Nephron progenitor cell (in vitro differentiated cells): ENCODE results near the gene MBD3L2.

Experiments
- DNase-seq: peaks from one replicate; pipeline ENCODE4 v3.0.0; 2021
- H3K27ac Mint-ChIP-seq: 2 replicates; pipeline ENCODE4 v1.8.0; 2021; ENCODE audit warnings: mild to moderate bottlenecking, moderate library complexity, mixed read lengths
- H3K27me3 Mint-ChIP-seq: 2 replicates; pipeline ENCODE4 v1.8.0; 2021; ENCODE audit warnings: mild to moderate bottlenecking, low read depth, mixed read lengths; ENCODE audit not compliant: poor library complexity
- H3K36me3 Mint-ChIP-seq: 2 replicates; pipeline ENCODE4 v1.8.0; 2021; ENCODE audit warnings: low read depth, mixed read lengths
- H3K4me1 Mint-ChIP-seq: 2 replicates; pipeline ENCODE4 v1.8.0; 2021; ENCODE audit warnings: mixed read lengths
- H3K4me3 Mint-ChIP-seq: 2 replicates; pipeline ENCODE4 v1.8.0; 2021; ENCODE audit warnings: mild to moderate bottlenecking, moderate library complexity, mixed read lengths
- H3K9me3 Mint-ChIP-seq: 2 replicates; pipeline ENCODE4 v1.8.0; 2021; ENCODE audit warnings: mild to moderate bottlenecking, moderate library complexity, mixed read lengths
- CTCF ChIP-seq: fragments of 200-600 bp; sonication (generic); IDR thresholded peaks from 2 replicates; pipeline ENCODE4 v1.5.0; 2021; ENCODE audit warnings: antibody characterized with exemption

The MBD3L2 gene

DNA sequence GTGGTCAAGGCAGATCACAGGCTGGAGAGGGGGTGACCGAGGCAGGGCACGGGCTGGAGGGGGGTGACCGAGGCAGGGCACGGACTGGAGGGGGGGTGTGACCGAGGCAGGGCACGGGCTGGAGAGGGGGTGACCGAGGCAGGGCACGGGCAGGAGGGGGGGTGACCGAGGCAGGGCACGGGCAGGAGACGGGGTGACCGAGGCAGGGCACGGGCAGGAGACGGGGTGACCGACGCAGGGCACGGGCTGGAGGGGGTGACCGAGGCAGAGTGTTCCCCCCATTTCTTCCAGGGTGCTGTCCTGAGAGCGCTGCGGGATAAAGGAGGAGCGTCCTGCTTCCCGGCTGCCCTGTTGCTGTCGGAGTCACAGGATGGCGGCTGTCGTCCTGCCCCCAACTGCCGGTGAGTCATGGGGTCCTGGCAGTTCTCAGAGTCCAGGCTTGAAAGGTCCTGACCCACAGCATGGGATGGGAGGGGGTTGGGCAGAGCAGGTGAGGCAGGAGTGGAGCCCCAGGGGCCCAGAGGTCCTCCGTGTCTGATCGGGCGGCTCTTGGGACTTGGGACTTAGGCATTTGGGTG lies 25.7 kb downstream of the MBD3L2 start:
- no peak for DNase-seq
- no peak overlapping the region for H3K27ac Mint-ChIP-seq
- peaks cover 8% of the 10 kb centered on the region for H3K27me3 Mint-ChIP-seq
- peaks cover 10% of the 10 kb centered on the region for H3K4me1 Mint-ChIP-seq
- peaks cover 72% of the 10 kb centered on the region for H3K9me3 Mint-ChIP-seq
- H3K4me3 Mint-ChIP-seq, result no peak overlapping the region
- TF ChIP-seq CTCF, result no peak
- peaks cover 93% of the 10 kb centered on the region for H3K36me3 Mint-ChIP-seq

DNA sequence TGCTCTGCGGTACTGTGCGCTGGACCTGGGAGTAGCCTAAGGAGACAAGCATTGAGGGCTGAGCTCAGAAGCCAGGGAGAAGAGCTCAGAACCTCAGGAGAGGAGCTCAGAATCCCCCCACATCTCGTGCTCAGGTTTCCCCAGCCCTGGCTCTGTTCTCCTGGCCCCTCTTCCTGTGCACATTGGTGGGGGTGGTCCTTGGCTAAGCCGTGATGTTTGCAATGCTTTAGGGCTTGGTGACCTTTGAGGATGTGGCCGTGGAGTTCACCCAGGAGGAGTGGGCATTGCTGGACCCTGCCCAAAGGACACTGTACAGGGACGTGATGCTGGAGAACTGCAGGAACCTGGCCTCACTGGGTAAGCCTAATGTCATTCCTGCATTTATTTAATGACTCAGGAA lies 27.0 kb downstream of the MBD3L2 start:
- H3K27me3 Mint-ChIP-seq, result peaks cover 14% of the 10 kb centered on the region
- H3K27ac Mint-ChIP-seq, result no peak overlapping the region
- peaks cover 95% of the 10 kb centered on the region for H3K36me3 Mint-ChIP-seq
- TF ChIP-seq CTCF, result no peak
- peaks cover 76% of the 10 kb centered on the region for H3K9me3 Mint-ChIP-seq
- DNase-seq, result no peak
- H3K4me3 Mint-ChIP-seq, result no peak overlapping the region
- H3K4me1 Mint-ChIP-seq, result peaks cover 4% of the 10 kb centered on the region

- Mint-ChIP-seq H3K4me1 (no peaks in the 10 kb centered on the region), H3K4me3 (no peak overlapping the region), H3K27me3 (peaks cover 14% of the 10 kb centered on the region), H3K36me3 (peaks cover 99% of the 10 kb centered on the region), H3K9me3 (peaks cover 83% of the 10 kb centered on the region), H3K27ac (no peak overlapping the region)
- DNase-seq, result no peak
- TF ChIP-seq CTCF, result no peak
These were observed 28.9 kb downstream of the MBD3L2 start for GRCh38 chr19:7078008-7078407.

- peaks cover 98% of the 10 kb centered on the region for H3K9me3 Mint-ChIP-seq
- H3K4me1 Mint-ChIP-seq, result no peaks in the 10 kb centered on the region
- H3K27ac Mint-ChIP-seq, result no peak overlapping the region
- DNase-seq, result no peak
- no peak overlapping the region for H3K4me3 Mint-ChIP-seq
- TF ChIP-seq CTCF, result no peak
- H3K27me3 Mint-ChIP-seq, result peaks cover 22% of the 10 kb centered on the region
- H3K36me3 Mint-ChIP-seq, result peaks cover 96% of the 10 kb centered on the region
These were observed 34.2 kb downstream of the MBD3L2 start for GRCh38 chr19:7083076-7083956.

GRCh38 chr19:7088999-7089398 lies 39.9 kb downstream of the MBD3L2 start:
- Mint-ChIP-seq H3K36me3 (peaks cover 92% of the 10 kb centered on the region), H3K9me3 (peaks cover 95% of the 10 kb centered on the region), H3K27me3 (peaks cover 12% of the 10 kb centered on the region), H3K27ac (no peak overlapping the region), H3K4me3 (no peak overlapping the region), H3K4me1 (no peaks in the 10 kb centered on the region)
- no peak for DNase-seq
- TF ChIP-seq CTCF, result no peak
